Epithelial cell of esophagus (primary cell): ENCODE measurements around the gene LAT.
"Not testable (repeated sequence)": the region's sequence is repeated elsewhere in the genome, so short reads cannot be mapped to it uniquely, and the experiment has no call there.

Source experiments
- DNase-seq: peaks from one replicate; pipeline ENCODE4 v3.0.0; 2010; ENCODE audit warnings: low read depth
- H3K4me3 ChIP-seq: 2 replicates; pipeline ENCODE4 v1.5.1; 2011; ENCODE audit warnings: mild to moderate bottlenecking, low read length, control low read depth
- CTCF ChIP-seq: IDR thresholded peaks from 2 replicates; pipeline ENCODE4 v1.5.1; 2011; ENCODE audit warnings: low read depth, mild to moderate bottlenecking, low read length, control low read depth, inconsistent platforms; ENCODE audit not compliant: insufficient read depth; ENCODE audit errors: missing control alignments

The LAT gene

GRCh38 chr16:28984619-28985135 is at the start of gene LAT:
Gene LAT (plus strand): TSS chr16:28985052. CDS start chr16:28985418, 366 bp downstream.
- no peak within 1 kb of the TSS for H3K4me3 ChIP-seq
- TF ChIP-seq CTCF: no peak
- DNase-seq: no peak

GRCh38 chr16:28935346-28935745 is 49.5 kb upstream of the LAT start:
- TF ChIP-seq CTCF: no peak

GRCh38 chr16:28935924-28936783 is 48.7 kb upstream of the LAT start:
- no peak for TF ChIP-seq CTCF
- DNase-seq: peak; percentile 86
- peak overlapping the region; percentile 27 for H3K4me3 ChIP-seq

More at GRCh38 chr16:28935346-28935745, 49.5 kb upstream of the LAT start:
- H3K4me3 ChIP-seq: no peak overlapping the region
- no peak for DNase-seq

GRCh38 chr16:28936784-28937155 is 48.1 kb upstream of the LAT start:
- DNase-seq: no peak
- TF ChIP-seq CTCF: no peak
- H3K4me3 ChIP-seq: no peak overlapping the region

GRCh38 chr16:28937222-28937876 is 47.5 kb upstream of the LAT start:
- no peak for DNase-seq
- no peak overlapping the region for H3K4me3 ChIP-seq
- TF ChIP-seq CTCF: no peak

GRCh38 chr16:28938721-28939120 is 46.1 kb upstream of the LAT start:
- DNase-seq: no peak
- TF ChIP-seq CTCF: no peak
- H3K4me3 ChIP-seq: no peak overlapping the region

- DNase-seq, H3K4me3 ChIP-seq: not testable (repeated sequence)
Measured at GRCh38 chr16:28939825-28940224, 45.0 kb upstream of the LAT start.
